Lower lobe of right lung (tissue), 2 donors: ENCODE data around the gene PLCXD3. TPM values are rescaled to one million over a fixed set of nuclear protein-coding genes. Genes with fewer than 3 reads are reported as not detected.

Experiments used
- ATAC-seq, 2 donors: fragments of 200-7000 bp; cut with Tn5 transposase; one replicate each; pipeline ENCODE4 v1.9.1; 2020 to 2022; ENCODE audit warnings: mild to moderate bottlenecking in 2 of 2, moderate library complexity in 2 of 2
- DNase-seq: peaks from one replicate; pipeline ENCODE4 v3.0.0-alpha.2; 2020
- H3K27ac ChIP-seq: fragments of 200-600 bp; one replicate; pipeline ENCODE4 v1.8.0; 2022
- H3K27me3 ChIP-seq: fragments of 200-600 bp; one replicate; pipeline ENCODE4 v1.8.0; 2022; ENCODE audit warnings: low read depth
- H3K36me3 ChIP-seq: fragments of 200-600 bp; one replicate; pipeline ENCODE4 v1.8.0; 2022; ENCODE audit warnings: mild to moderate bottlenecking
- H3K4me1 ChIP-seq: fragments of 200-600 bp; one replicate; pipeline ENCODE4 v1.8.0; 2022
- H3K4me3 ChIP-seq: fragments of 200-600 bp; one replicate; pipeline ENCODE4 v1.8.0; 2022; ENCODE audit warnings: mild to moderate bottlenecking
- H3K9me3 ChIP-seq: fragments of 200-600 bp; one replicate; pipeline ENCODE4 v1.8.0; 2022
- intact Hi-C: fragments of 100-400 bp; cut with DNase I; formaldehyde crosslinking; loops from one replicate; pipeline ENCODE4 v1.11.0; 2022
- total RNA-seq: library from RNA; stranded (reverse); fragmentation: NEBNext Ultra II Directional; extraction: Animal tissue kit (Norgen Biotek cat#: 25700); gene quantifications from one replicate; pipeline ENCODE4 v1.2.1, GENCODE V29; 2021
- TF ChIP-seq, protein P1 (sequence below): fragments of 200-600 bp; IDR thresholded peaks from one replicate; pipeline ENCODE4 v1.8.0; 2022; ENCODE audit warnings: antibody characterized with exemption, mild to moderate bottlenecking
- donor health status: DM: no; HTN: yes; CAD: no; lungs with severe emphysema.

The PLCXD3 gene
- total RNA-seq, 1 donor from 2014 or later = 2.8 TPM

- TF ChIP-seq, protein P1, sequence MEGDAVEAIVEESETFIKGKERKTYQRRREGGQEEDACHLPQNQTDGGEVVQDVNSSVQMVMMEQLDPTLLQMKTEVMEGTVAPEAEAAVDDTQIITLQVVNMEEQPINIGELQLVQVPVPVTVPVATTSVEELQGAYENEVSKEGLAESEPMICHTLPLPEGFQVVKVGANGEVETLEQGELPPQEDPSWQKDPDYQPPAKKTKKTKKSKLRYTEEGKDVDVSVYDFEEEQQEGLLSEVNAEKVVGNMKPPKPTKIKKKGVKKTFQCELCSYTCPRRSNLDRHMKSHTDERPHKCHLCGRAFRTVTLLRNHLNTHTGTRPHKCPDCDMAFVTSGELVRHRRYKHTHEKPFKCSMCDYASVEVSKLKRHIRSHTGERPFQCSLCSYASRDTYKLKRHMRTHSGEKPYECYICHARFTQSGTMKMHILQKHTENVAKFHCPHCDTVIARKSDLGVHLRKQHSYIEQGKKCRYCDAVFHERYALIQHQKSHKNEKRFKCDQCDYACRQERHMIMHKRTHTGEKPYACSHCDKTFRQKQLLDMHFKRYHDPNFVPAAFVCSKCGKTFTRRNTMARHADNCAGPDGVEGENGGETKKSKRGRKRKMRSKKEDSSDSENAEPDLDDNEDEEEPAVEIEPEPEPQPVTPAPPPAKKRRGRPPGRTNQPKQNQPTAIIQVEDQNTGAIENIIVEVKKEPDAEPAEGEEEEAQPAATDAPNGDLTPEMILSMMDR = no peak
- Histone ChIP-seq H3K36me3 (no peaks in the 10 kb centered on the region), H3K27me3 (no peaks in the 10 kb centered on the region), H3K4me1 (peaks cover 15% of the 10 kb centered on the region), H3K27ac (no peak overlapping the region), H3K9me3 (no peaks in the 10 kb centered on the region), H3K4me3 (no peak overlapping the region)
- intact Hi-C loops = no loop called here
- ATAC-seq = no peak
- no peak for DNase-seq
Measured at GRCh38 chr5:41337216-41337615, 173.2 kb downstream of the PLCXD3 start.

DNA sequence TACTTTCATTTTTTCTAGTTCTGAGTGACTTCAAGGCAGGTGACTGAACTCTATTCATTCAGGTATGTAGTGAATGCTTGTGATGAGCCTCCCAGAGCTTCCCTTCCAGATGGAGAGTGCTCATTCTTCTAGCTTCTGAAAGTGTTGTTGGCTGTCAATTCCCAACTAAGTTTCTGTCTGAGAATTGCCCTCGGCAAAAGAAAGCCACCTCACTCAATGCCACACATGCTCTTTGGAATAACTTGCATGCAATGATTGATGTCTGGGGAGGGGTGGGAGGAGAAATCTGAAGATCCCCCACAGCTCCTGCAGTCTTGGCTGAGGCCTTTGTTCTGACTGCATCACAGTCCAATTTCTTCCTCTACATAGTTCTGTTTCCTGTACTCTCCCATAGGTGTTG is 173.9 kb downstream of the PLCXD3 start:
- peaks cover 15% of the 10 kb centered on the region for H3K4me1 ChIP-seq
- DNase-seq = no peak
- no peaks in the 10 kb centered on the region for H3K9me3 ChIP-seq
- no peaks in the 10 kb centered on the region for H3K36me3 ChIP-seq
- no peaks in the 10 kb centered on the region for H3K27me3 ChIP-seq
- H3K4me3 ChIP-seq = no peak overlapping the region
- no peak overlapping the region for H3K27ac ChIP-seq
- TF ChIP-seq, protein P1 = no peak
- intact Hi-C loops = no loop called here
- ATAC-seq = no peak

DNA sequence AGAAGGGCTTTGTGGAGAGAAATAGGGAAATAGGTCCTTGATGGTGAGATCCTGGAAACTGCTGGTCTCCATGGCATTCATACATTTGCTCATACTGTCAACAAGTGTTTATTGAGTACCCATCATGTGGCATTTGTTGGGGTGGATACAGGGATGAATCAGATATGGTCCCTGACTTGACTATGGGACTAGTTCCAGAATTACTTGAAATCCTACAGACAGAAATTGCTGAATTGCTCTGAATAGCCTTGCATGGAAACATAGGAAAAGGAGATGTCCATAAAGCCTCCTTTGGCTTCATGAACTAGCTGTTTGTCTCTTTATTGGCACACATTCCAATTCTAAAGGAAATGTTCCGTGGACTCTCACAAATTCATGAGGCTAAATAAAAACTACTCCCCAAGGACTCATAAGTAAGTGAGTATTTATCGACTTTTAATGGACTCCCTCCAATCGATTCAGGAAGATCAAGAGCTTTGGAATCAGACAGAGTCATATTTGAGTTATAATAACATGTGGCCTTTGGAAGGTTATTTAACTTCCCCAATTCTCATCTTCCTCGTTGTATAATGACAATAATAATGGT is 174.7 kb downstream of the PLCXD3 start:
- ATAC-seq (no peak), DNase-seq (no peak)
- Histone ChIP-seq H3K27ac (no peak overlapping the region), H3K4me3 (no peak overlapping the region), H3K4me1 (peaks cover 15% of the 10 kb centered on the region), H3K9me3 (no peaks in the 10 kb centered on the region), H3K36me3 (no peaks in the 10 kb centered on the region), H3K27me3 (no peaks in the 10 kb centered on the region)
- intact Hi-C loops = no loop called here
- TF ChIP-seq, protein P1 = no peak

- DNase-seq = no peak
- peak overlapping the region; percentile 18 for H3K27ac ChIP-seq
- no peaks in the 10 kb centered on the region for H3K36me3 ChIP-seq
- intact Hi-C loops = no loop called here
- no peaks in the 10 kb centered on the region for H3K27me3 ChIP-seq
- peaks cover 15% of the 10 kb centered on the region for H3K4me1 ChIP-seq
- H3K4me3 ChIP-seq = no peak overlapping the region
- TF ChIP-seq, protein P1 = no peak
- H3K9me3 ChIP-seq = no peaks in the 10 kb centered on the region
- ATAC-seq = no peak
Measured at GRCh38 chr5:41334758-41335157, 175.6 kb downstream of the PLCXD3 start.

GRCh38 chr5:41334221-41334620 is 176.2 kb downstream of the PLCXD3 start:
- DNase-seq = no peak
- Histone ChIP-seq H3K9me3 (no peaks in the 10 kb centered on the region), H3K4me1 (peaks cover 15% of the 10 kb centered on the region), H3K27me3 (no peaks in the 10 kb centered on the region), H3K4me3 (no peak overlapping the region), H3K36me3 (no peaks in the 10 kb centered on the region), H3K27ac (peak overlapping the region; percentile 18)
- ATAC-seq = no peak
- TF ChIP-seq, protein P1 = no peak
- intact Hi-C loops = no loop called here
